ENCODE measurements around the gene HES5.

Gene HES5

DNA sequence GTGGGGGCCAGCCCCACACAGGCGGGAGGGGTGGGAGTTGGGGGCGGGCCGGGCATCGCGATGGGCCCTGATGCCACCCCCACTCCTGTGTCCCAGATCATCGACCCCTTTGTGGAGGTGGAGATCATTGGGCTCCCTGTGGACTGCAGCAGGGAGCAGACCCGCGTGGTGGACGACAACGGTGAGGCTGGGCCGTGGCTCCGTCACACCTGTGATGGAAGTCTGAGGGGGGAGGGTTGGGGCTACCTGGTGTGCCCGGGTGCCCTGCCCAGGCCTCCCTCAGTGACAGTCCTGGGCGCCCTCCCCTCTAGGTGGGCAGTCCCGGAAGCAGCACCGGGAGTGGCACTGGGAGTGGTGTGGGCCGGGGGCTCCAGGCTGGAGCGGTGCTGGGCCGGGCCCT is 31.4 kb downstream of the HES5 start:
- DNase-seq, result no peak

DNA sequence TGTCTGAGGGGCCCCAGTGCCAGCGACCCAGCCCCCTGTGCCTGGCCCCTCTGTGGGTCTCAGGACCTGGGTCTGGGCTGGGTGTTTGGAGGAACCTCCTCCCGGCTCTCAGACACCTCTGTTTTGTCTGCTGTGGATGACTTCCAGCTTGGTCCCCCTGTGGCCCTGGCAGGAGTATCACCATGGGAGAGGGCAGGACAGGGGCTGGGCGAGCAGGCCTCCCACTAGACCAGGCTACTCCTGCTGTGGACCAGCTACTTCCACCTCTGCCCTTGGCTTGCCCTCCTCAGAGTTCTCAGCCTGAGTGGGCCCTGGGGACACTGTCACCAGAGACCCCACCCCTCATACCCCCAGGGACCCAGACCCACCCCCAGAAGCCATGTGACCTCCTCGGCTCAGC is 32.2 kb downstream of the HES5 start:
- DNase-seq, result no peak

DNA sequence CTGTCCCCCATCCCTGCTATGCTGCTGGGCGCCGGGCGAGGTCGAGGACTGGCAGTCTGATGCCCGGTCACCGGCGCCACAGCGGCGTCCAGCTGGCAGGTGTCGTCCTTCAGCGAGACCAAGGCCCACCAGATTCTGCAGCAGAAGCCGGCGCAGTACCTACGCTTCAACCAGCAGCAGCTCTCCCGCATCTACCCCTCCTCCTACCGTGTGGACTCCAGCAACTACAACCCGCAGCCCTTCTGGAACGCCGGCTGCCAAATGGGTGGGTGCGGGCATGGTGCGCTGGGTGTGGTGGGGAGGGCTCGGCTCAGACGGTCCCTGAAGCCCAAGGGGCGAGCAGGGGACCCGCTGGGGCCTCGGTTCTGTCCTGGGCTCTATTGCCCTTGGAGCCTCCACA is 33.3 kb downstream of the HES5 start:
- no peak for DNase-seq

DNA sequence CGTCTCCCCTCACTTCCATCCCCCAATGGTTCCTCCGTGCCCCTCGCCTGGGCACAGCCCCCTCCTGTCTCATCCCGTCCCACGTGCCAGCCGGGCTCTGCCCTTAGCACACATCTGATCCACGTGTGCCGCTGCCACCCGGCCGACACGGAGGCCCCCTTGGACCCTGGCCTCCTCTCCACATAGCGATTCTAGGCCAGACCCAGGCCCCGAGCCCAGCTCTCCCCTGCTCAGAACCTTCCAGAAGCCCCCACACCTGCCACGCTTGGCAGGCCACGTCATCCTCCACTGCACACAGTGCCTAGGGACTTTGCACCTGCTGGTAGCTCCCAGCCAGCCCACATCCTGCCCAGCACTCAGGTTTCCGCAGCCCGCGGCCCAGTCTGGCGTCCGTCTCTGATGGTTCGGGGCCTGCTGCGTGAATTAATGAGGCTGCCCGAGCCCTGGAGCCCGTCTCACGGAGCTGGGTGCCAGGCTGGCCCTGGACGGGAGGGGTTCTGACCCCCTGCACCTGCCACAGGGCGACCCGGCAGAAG is 33.9 kb downstream of the HES5 start:
- no peak for DNase-seq

DNA sequence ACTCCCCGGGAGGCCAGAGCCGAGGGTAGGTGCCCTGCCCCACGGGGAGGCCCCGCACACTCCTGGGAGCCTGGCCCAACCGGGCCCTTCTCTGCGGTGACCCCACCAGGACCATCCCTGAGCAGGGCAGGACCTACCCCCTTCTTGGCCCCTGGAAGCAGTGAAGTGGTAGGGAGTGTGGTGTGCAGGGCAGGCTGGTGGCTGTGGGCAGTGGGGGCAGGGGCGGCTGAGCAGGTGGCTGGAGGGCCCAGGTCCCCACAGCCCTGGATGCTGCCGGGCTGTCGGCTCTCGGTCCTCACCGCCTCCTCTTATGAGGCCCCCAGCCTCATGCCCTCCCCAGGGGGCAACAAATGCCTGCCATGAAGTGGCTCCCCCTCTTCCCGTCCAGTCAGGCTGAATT is 34.5 kb downstream of the HES5 start:
- no peak for DNase-seq

GRCh38 chr1:2495026-2495425 is 35.0 kb downstream of the HES5 start:
- DNase-seq, result no peak

DNA sequence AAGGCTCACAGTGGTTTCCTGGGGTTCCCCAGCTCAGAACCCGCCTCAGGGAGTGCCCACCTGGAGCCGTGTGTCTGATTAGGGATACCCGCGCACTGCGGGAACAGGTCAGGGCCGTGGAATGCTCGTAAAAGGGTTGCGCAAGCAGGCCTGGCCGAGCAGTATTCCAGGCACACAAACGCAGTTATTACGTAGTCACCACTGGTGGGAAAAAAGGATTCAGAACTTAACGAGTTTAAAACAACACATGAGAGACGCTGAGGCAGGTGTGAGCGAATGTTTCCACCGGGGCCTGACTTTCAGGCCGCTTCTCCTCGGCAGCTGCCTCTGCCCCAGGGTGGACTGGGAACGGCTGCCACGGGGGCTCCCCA is 35.8 kb downstream of the HES5 start:
- no peak for DNase-seq

DNA sequence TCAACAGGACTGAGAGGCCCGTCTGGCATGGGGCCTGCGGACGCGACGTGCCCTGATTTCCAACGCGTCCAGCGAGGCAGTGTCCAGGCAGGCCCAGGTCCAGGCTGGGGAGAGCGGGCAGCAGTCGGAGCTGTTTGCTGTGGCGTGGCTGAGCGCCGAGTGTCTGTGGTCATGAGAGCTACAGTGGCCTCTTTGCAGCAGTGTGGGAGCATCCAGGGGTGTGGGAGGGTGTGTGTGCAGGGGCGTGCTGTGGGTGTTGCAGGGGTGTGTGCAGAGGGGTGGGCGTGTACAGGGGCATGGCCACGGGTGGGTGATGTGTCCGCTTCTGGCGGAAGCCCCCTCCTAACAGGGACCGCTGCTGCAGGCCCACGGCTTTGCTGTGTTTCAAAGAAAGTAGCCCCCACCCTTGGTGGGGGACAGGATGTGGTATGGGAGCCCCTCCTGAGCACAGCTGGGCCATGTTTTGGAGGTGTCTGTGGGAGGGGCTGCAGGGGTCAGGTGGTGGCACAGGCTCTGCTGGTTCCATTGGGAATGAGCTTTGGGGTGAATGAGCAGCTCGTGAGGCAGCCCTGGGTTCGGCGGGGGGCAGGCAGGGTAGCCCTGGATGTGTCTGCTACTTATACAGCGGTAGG is 36.3 kb downstream of the HES5 start:
- DNase-seq, result no peak

- no peak for DNase-seq
Measured at GRCh38 chr1:2493218-2493617, 36.8 kb downstream of the HES5 start.

GRCh38 chr1:2492091-2492490 is 38.0 kb downstream of the HES5 start:
- no peak for DNase-seq

- no peak for DNase-seq
Measured at GRCh38 chr1:2489615-2490014, 40.4 kb downstream of the HES5 start.

DNA sequence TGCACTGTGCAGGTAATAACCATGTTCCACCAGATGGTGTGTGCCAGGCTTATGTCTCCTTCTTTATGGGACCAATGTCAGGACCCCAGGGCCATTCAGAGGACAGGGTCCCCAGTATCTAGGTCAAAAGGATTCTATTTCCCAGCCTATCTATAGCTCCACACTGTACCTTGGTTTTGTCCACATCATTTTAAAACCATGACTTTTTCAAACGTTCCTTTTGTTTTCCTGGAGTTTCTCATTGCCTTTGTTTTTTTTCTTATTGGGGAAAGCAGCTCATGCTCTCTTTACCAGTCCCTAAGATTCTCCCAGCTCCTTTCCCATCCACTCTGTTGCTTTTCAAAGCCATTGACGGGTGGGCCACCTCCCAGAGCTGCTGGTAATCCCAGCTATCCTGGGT is 41.4 kb downstream of the HES5 start:
- no peak for DNase-seq

GRCh38 chr1:2486558-2486957 is 43.5 kb downstream of the HES5 start:
- DNase-seq, result no peak

DNA sequence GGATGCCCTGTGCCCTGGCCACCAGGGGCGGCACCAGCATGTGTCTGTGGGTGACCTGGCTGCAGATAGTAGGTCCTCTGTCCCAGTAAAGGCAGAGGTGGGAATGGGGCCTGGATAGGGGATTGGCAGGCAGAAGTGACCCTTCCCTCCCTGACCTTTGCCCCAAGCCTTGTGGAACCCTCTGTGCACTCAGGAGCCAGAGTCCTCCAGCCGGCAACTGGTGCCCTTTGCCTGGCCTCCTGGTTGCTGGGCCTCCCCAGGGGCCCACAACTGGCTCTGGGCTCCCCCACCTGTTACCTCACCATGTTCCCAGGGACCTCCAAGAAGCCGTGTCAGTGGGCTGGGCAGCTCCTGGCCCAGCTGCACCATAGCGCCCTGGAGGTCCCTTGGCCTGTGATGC is 44.0 kb downstream of the HES5 start:
- no peak for DNase-seq

DNA sequence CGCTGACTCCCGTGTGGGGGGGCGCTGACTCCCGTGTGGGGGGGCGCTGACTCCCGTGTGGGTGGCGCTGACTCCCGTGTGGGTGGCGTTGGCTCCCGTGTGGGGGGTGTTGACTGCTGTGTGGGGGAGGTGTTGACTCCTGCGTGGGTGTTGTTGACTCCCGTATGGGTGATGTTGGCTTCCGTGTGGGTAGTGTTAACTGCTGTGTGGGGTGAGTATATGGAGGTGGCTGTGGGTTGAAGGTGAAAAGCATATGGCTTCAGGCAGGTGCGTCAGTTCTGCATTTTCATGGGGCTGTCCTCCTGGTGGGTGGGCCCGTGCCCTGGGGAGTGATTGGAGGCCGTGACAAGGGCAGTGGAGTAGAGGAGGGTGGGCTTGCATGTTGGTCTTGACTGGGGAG is 46.1 kb downstream of the HES5 start:
- DNase-seq, result no peak

DNA sequence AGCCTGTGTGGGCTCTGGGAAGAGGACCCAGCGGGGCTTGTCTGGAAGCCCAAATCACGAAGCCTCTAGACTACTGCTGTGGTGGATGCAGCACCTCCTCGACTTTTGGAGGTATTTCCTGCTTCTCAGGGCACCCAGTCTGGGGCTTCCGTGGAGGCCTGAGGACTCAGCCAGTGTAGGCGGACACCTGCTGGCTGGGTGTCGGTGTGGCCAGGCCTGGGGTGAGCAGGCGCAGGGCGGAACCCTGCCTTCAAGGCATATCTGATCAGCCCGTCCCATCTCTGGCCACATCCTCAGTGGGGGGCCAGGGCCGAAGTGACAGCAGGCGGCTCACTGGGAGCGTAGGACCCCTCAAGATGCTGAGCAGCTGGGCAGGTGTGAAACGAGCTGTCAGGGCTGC is 47.0 kb downstream of the HES5 start:
- no peak for DNase-seq

- no peak for DNase-seq
Measured at GRCh38 chr1:2482588-2482987, 47.5 kb downstream of the HES5 start.

GRCh38 chr1:2481885-2482284 is 48.2 kb downstream of the HES5 start:
- DNase-seq, result no peak

DNA sequence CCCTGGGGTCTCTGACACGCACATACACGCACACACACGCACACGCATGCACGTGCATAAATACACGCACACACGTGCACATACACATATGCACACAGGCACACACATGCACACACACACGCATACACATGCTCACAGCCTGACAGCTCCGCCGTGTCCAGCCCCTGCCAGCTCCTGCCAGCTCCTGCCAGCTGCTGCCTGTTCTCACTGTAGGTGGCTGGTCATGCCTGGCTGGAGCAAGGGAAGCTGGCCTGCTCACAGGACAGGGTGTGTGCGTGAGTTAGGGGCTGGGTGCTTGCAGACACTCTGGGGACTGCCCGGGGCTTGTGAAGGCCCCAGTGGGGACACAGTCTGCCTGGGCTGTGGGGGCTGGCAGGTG is 49.1 kb downstream of the HES5 start:
- DNase-seq, result no peak

- no peak for DNase-seq
Measured at GRCh38 chr1:2480236-2480985, 49.7 kb downstream of the HES5 start.

- no peak for DNase-seq
Measured at GRCh38 chr1:2479618-2480017, 50.4 kb downstream of the HES5 start.

- no peak for DNase-seq
Measured at GRCh38 chr1:2479186-2479585, 50.9 kb downstream of the HES5 start.

Measured in NCI-H1105 (cell line).